Fibroblast of pulmonary artery (primary cell): ENCODE results near the gene ZNF280A.

Source experiments
- DNase-seq: peaks from one replicate; pipeline ENCODE4 v3.0.0-alpha.2; 2010; ENCODE audit warnings: low read depth
- H3K4me3 ChIP-seq: replicated peaks from 2 replicates; pipeline ENCODE4 v1.5.1; 2011; ENCODE audit warnings: low read depth, mild to moderate bottlenecking, control low read depth, low read length, moderate library complexity
- CTCF ChIP-seq: IDR thresholded peaks from 2 replicates; pipeline ENCODE4 v1.5.1; 2011; ENCODE audit warnings: mild to moderate bottlenecking, control low read depth, low read length, inconsistent platforms; ENCODE audit errors: missing control alignments

ZNF280A gene

GRCh38 chr22:22545084-22545483, 25.0 kb upstream of the ZNF280A start:
- TF ChIP-seq CTCF = no peak
- DNase-seq = no peak
- H3K4me3 ChIP-seq = no peak overlapping the region

GRCh38 chr22:22538226-22538989, 18.3 kb upstream of the ZNF280A start:
- DNase-seq = no peak
- H3K4me3 ChIP-seq = no peak overlapping the region
- TF ChIP-seq CTCF = no peak

GRCh38 chr22:22536916-22537315, 16.8 kb upstream of the ZNF280A start:
- DNase-seq = no peak
- H3K4me3 ChIP-seq = no peak overlapping the region
- TF ChIP-seq CTCF = no peak

- H3K4me3 ChIP-seq = no peak overlapping the region
Observed at GRCh38 chr22:22536515-22536914, 16.4 kb upstream of the ZNF280A start.

GRCh38 chr22:22535662-22536061, 15.6 kb upstream of the ZNF280A start:
- DNase-seq = no peak
- TF ChIP-seq CTCF = no peak
- H3K4me3 ChIP-seq = no peak overlapping the region

More at GRCh38 chr22:22536515-22536914, 16.4 kb upstream of the ZNF280A start:
- no peak for TF ChIP-seq CTCF
- DNase-seq = no peak

- H3K4me3 ChIP-seq = no peak overlapping the region
- DNase-seq = no peak
- no peak for TF ChIP-seq CTCF
Observed at GRCh38 chr22:22534604-22535415, 14.7 kb upstream of the ZNF280A start.
